Panc1 (cell line): ENCODE measurements around the gene LRRC27.

Experiments used
- SIN3A ChIP-seq: IDR thresholded peaks from 2 replicates; pipeline ENCODE4 v1.6.1; 2012; ENCODE audit warnings: low read depth, mild to moderate bottlenecking, low read length, moderate library complexity, borderline replicate concordance; ENCODE audit not compliant: insufficient read depth
- TF ChIP-seq, protein P1 (sequence below): fragments of 450-650 bp; IDR thresholded peaks from 2 replicates; pipeline ENCODE4 v1.5.1; 2017; ENCODE audit warnings: mild to moderate bottlenecking
- TF ChIP-seq, protein P2 (sequence below), 2 experiments: IDR thresholded peaks; 2 replicates each; pipeline ENCODE4 v1.6.1; 2011 to 2012; ENCODE audit warnings: low read depth in 2 of 2, control low read depth in 1 of 2, low read length in 1 of 2, mild to moderate bottlenecking in 1 of 2, moderate library complexity in 1 of 2; ENCODE audit not compliant: insufficient read depth in 1 of 2

DNA sequence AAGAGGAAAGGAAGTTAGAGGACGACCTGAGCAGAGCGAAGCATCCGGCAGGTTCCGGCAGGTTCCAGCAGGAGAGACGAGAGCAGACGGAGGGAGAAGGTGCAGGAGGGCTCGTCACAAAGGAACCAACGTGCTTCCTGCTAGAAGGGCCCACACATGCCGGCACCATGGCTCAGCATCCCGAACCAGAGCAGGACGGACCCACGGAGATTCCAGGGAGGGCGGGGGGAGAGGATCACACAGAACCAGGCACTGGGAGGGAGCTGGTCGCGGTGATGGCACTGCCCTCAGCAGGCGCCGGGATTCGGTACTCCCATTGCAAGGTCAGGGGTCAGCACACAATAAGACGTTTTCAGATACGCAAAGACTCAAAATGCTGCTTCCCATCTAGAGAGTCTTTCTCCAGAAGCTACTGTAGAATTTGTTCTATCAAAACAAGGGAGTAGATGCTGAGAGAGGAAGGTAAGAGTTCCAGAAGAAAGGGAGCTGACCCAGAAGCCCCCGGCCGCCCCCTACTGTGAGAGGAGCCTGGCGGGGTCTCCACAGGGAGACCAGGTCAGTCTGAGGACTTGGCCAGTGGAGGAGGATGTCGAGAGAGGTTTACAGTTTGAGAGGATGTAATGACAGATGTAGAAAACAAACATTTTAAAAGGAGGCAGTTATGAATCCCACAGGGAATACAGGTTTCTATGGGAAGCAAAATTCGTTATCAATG, 41.4 kb downstream of the LRRC27 start:
- TF ChIP-seq, protein P1, sequence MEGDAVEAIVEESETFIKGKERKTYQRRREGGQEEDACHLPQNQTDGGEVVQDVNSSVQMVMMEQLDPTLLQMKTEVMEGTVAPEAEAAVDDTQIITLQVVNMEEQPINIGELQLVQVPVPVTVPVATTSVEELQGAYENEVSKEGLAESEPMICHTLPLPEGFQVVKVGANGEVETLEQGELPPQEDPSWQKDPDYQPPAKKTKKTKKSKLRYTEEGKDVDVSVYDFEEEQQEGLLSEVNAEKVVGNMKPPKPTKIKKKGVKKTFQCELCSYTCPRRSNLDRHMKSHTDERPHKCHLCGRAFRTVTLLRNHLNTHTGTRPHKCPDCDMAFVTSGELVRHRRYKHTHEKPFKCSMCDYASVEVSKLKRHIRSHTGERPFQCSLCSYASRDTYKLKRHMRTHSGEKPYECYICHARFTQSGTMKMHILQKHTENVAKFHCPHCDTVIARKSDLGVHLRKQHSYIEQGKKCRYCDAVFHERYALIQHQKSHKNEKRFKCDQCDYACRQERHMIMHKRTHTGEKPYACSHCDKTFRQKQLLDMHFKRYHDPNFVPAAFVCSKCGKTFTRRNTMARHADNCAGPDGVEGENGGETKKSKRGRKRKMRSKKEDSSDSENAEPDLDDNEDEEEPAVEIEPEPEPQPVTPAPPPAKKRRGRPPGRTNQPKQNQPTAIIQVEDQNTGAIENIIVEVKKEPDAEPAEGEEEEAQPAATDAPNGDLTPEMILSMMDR = no peak
- TF ChIP-seq, protein P2, sequence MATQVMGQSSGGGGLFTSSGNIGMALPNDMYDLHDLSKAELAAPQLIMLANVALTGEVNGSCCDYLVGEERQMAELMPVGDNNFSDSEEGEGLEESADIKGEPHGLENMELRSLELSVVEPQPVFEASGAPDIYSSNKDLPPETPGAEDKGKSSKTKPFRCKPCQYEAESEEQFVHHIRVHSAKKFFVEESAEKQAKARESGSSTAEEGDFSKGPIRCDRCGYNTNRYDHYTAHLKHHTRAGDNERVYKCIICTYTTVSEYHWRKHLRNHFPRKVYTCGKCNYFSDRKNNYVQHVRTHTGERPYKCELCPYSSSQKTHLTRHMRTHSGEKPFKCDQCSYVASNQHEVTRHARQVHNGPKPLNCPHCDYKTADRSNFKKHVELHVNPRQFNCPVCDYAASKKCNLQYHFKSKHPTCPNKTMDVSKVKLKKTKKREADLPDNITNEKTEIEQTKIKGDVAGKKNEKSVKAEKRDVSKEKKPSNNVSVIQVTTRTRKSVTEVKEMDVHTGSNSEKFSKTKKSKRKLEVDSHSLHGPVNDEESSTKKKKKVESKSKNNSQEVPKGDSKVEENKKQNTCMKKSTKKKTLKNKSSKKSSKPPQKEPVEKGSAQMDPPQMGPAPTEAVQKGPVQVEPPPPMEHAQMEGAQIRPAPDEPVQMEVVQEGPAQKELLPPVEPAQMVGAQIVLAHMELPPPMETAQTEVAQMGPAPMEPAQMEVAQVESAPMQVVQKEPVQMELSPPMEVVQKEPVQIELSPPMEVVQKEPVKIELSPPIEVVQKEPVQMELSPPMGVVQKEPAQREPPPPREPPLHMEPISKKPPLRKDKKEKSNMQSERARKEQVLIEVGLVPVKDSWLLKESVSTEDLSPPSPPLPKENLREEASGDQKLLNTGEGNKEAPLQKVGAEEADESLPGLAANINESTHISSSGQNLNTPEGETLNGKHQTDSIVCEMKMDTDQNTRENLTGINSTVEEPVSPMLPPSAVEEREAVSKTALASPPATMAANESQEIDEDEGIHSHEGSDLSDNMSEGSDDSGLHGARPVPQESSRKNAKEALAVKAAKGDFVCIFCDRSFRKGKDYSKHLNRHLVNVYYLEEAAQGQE (IDR thresholded peaks at IDR 0.05; ENCODE audit: insufficient read depth in 1 of 2, low read depth in 2 of 2, low read length in 1 of 2) = no peak
- TF ChIP-seq SIN3A = no peak
